ENCODE data around the gene B4GAT1.
"Not testable (repeated sequence)": the region's sequence is repeated elsewhere in the genome, so short reads cannot be mapped to it uniquely, and the experiment has no call there.

The B4GAT1 gene

GRCh38 chr11:66311965-66312548 is 35.4 kb downstream of the B4GAT1 start:
- DNase-seq, result peak in 56 of 58 donors; percentile 32 to 93 (median 80)

DNA sequence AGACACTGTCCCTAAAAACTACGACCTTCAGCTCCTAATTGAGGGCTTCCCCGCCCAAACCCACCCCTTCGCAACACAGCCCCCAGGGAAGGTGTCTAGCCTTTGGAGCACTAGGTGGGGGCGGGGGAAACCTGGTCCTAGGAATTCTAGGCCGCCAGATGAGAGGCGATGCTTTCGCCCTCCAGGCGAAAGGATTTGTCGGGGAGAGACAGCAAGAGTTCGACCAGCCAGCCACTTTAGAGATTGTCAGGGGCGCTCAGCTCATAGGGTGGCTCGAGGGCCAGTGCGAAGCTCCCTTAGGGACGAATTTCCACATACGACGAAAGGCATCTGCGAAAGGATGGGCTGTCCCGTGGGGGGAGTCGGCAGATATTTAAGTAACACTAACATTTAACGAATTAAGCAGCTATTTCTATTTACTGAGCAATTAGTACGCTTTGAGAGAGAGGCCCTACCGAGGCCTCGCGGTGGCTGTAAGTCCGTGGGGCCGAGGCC is 35.9 kb downstream of the B4GAT1 start:
- no peak for DNase-seq

DNA sequence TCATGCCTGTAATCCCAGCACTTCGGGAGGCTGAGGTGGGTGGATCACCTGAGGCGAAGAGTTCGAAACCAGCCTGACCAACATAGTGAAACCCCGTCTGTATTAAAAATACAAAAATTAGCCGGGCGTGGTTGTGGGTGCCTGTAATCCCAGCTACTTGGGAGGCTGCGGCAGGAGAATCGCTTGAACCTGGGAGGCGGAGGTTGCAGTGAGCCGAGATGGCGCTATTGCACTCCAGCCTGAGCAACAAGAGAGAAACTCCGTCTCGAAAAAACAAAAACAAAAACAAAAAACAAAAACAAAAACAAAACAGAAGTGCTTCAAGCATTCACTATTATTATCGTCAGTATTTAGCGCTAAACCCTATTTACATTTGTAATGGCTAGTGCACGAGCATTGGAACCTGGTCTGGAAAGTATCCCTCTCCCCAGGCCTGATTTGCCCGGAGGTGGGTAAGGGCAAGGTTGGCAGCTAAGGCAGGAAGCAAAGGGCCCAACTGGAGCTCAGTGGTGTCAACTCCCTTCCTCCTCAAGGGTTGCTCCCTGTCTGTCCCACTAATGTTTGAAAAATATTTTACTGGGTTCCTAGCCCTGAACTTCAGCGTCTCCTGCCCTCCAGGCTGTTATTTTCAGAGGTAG is 36.5 kb downstream of the B4GAT1 start:
- not testable (repeated sequence) for DNase-seq

DNA sequence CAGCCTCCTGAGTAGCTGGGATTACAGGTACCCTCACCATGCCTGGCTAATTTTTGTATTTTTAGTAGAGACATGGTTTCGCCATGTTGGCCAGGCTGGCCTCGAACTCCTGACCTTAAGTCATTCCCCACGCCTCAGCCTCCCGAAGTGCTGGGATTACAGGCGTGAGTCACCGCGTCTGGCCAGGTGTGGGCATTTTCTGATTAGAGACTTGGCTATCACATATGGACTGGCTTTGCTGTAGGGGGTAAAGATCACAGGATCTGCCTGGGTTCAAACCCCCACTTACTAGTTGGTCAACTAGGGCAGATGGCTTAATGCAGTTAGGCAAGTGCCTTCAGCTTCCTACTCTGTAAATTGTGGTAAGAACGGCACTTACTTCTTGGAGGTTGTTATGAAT is 37.1 kb downstream of the B4GAT1 start:
- no peak for DNase-seq

- DNase-seq, result no peak
Measured at GRCh38 chr11:66309475-66309874, 38.0 kb downstream of the B4GAT1 start.

DNA sequence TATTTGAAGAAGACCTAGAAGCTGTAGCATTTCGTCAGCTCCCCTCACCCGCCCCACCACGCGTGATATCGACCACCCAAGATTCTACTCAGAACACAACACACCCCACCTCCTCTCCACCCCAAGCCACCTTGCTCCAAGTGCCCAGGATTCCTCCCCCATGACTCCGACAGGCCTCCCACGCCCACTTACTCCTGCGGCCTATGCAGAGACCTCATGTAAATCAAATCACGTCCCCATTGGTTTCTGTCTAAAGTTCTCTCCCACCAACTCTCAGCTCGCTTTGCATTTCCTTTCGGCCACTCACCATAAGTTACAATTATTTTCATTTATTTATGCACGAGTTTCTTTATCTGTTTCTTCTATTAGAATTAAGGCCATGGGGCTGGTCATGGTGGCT is 44.8 kb downstream of the B4GAT1 start:
- DNase-seq, result no peak

DNA sequence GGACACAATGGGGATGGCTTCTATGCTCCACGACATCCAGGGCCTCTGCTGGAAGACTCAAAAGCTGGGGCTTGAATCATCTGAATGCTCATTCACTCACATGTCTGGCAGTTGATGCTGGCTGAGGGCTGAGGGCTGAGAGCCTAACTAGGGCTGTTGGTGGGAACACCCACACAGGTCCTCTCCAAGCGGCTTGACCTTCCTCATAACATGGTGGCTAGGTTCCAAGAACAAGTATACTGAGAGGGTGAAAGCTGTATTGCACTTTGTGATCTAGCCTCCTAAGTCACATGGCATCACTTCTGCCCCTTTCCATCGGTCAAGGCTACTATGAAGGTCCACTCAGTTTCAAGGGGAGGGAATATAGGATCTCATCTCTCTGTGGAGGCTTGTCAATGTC is 48.2 kb downstream of the B4GAT1 start:
- no peak for DNase-seq

GRCh38 chr11:66297610-66298009 is 49.8 kb downstream of the B4GAT1 start:
- DNase-seq, result no peak

Data from anterior cingulate cortex (tissue), 58 donors.